Liver (tissue), 9 donors: ENCODE measurements around the gene BEAN1. TPM values are rescaled to one million over a fixed set of nuclear protein-coding genes. Genes with fewer than 3 reads are reported as not detected.
A peak's percentile ranks its signal among the peaks of the same experiment; 100 is the strongest.

Experiments used
- DNase-seq: peaks from one replicate; pipeline ENCODE4 v3.0.0-alpha.2; 2017; ENCODE audit warnings: low spot score
- H3K27ac ChIP-seq, 2 donors: one replicate each; pipeline ENCODE4 v1.7.0; 2013; ENCODE audit warnings: inconsistent platforms in 2 of 2, low read length in 2 of 2, control low read depth in 1 of 2, low read depth in 1 of 2, mild to moderate bottlenecking in 1 of 2
- H3K27me3 ChIP-seq, 4 donors: one replicate each; pipeline versions ENCODE4 v1.6.1 to v1.7.0; 2013; ENCODE audit warnings: low read length in 3 of 4, inconsistent platforms in 1 of 4, mild to moderate bottlenecking in 1 of 4, moderate library complexity in 1 of 4; ENCODE audit not compliant: control insufficient read depth in 4 of 4, insufficient read depth in 4 of 4
- H3K36me3 ChIP-seq, 4 donors: one replicate each; pipeline versions ENCODE4 v1.6.1 to v1.7.0; 2013; ENCODE audit warnings: low read length in 3 of 4, mild to moderate bottlenecking in 3 of 4, low read depth in 1 of 4, moderate library complexity in 1 of 4; ENCODE audit not compliant: control insufficient read depth in 4 of 4, insufficient read depth in 3 of 4
- H3K4me1 ChIP-seq, 4 donors: one replicate each; pipeline versions ENCODE4 v1.6.1 to v1.7.0; 2013; ENCODE audit warnings: low read length in 3 of 4, mild to moderate bottlenecking in 3 of 4, moderate library complexity in 1 of 4; ENCODE audit not compliant: control insufficient read depth in 4 of 4, insufficient read depth in 4 of 4
- H3K4me3 ChIP-seq, 3 donors: one replicate each; pipeline versions ENCODE4 v1.6.1 to v1.7.0; 2013; ENCODE audit warnings: low read length in 3 of 3, control low read depth in 1 of 3, low read depth in 1 of 3, mild to moderate bottlenecking in 1 of 3
- H3K9ac ChIP-seq, 2 donors: one replicate each; pipeline ENCODE4 v1.7.0; 2013; ENCODE audit warnings: low read length in 2 of 2, mild to moderate bottlenecking in 2 of 2, moderate library complexity in 2 of 2, control low read depth in 1 of 2, low read depth in 1 of 2
- H3K9me3 ChIP-seq, 4 donors: one replicate each; pipeline versions ENCODE4 v1.6.1 to v1.7.0; 2013; ENCODE audit warnings: low read length in 3 of 4; ENCODE audit not compliant: control insufficient read depth in 4 of 4
- EGR1 ChIP-seq, 2 donors: IDR thresholded peaks; 2 replicates each; pipeline ENCODE4 v1.6.1; 2016 to 2018; ENCODE audit warnings: antibody characterized with exemption in 2 of 2, low read depth in 2 of 2
- FOXA1 ChIP-seq: IDR thresholded peaks from 2 replicates; pipeline ENCODE4 v1.6.1; 2016; ENCODE audit warnings: antibody characterized with exemption
- FOXA2 ChIP-seq: IDR thresholded peaks from 2 replicates; pipeline ENCODE4 v1.6.1; 2016; ENCODE audit warnings: antibody characterized with exemption
- GABPA ChIP-seq, 2 donors: IDR thresholded peaks in 1 of 2; conservative IDR thresholded peaks in 1 of 2; 2 replicates each; pipeline ENCODE4 v1.6.1; 2016; ENCODE audit warnings: antibody characterized with exemption in 2 of 2, mild to moderate bottlenecking in 1 of 2, moderate library complexity in 1 of 2
- HNF4A ChIP-seq, 2 donors: conservative IDR thresholded peaks; 2 replicates each; pipeline ENCODE4 v1.6.1; 2016; ENCODE audit warnings: antibody characterized with exemption in 2 of 2, mild to moderate bottlenecking in 2 of 2
- HNF4G ChIP-seq: IDR thresholded peaks from 2 replicates; pipeline ENCODE4 v1.6.1; 2016; ENCODE audit warnings: antibody characterized with exemption
- JUND ChIP-seq, 2 donors: IDR thresholded peaks; 2 replicates each; pipeline ENCODE4 v1.6.1; 2016; ENCODE audit warnings: antibody characterized with exemption in 2 of 2
- NR2F2 ChIP-seq: IDR thresholded peaks from 2 replicates; pipeline ENCODE4 v1.6.1; 2016; ENCODE audit warnings: antibody characterized with exemption
- RAD21 ChIP-seq, 2 donors: IDR thresholded peaks; 2 replicates each; pipeline ENCODE4 v1.6.1; 2016; ENCODE audit warnings: antibody characterized with exemption in 2 of 2, mild to moderate bottlenecking in 2 of 2
- REST ChIP-seq: IDR thresholded peaks from 2 replicates; pipeline ENCODE4 v1.6.1; 2016; ENCODE audit warnings: antibody characterized with exemption, mild to moderate bottlenecking
- RXRA ChIP-seq, 2 donors: IDR thresholded peaks; 2 replicates each; pipeline ENCODE4 v1.6.1; 2017 to 2018; ENCODE audit warnings: antibody characterized with exemption in 2 of 2, mild to moderate bottlenecking in 1 of 2
- SP1 ChIP-seq: IDR thresholded peaks from 2 replicates; pipeline ENCODE4 v1.6.1; 2018; ENCODE audit warnings: antibody characterized with exemption, mild to moderate bottlenecking
- TAF1 ChIP-seq: conservative IDR thresholded peaks from 2 replicates; pipeline ENCODE4 v1.6.1; 2016; ENCODE audit warnings: antibody characterized with exemption, mild to moderate bottlenecking
- YY1 ChIP-seq: IDR thresholded peaks from 2 replicates; pipeline ENCODE4 v1.6.1; 2016; ENCODE audit warnings: antibody characterized with exemption, mild to moderate bottlenecking
- WGBS: extraction: QIAGEN DNeasy Blood & Tissue Kit; methylation state at CpG from one replicate; pipeline ENCODE4 v1.1.7; 2013; 5-methylcytosine and 5-hydroxymethylcytosine counted together
- polyA plus RNA-seq, 2 donors: library from polyadenylated mRNA; stranded (reverse) in 1 of 2; unstranded in 1 of 2; fragments of 200-250 nt in 1 of 2; fragments of >200 nt in 1 of 2; fragmentation: Nextera tagmentation in 1 of 2; extraction: Ambion mirVana in 1 of 2; gene quantifications; one replicate each; pipeline versions ENCODE4 v1.2.1 to v1.2.3, GENCODE V29; 2013 to 2015
- total RNA-seq, 2 donors: library from RNA; depleted of rRNA; stranded (reverse); fragments of >200 nt; gene quantifications; one replicate each; pipeline ENCODE4 v1.2.3, GENCODE V29; 2014
- TF ChIP-seq, protein P1 (sequence below): IDR thresholded peaks from 2 replicates; pipeline ENCODE4 v1.6.1; 2016; ENCODE audit warnings: antibody characterized with exemption
- TF ChIP-seq, protein P2 (sequence below): IDR thresholded peaks from 2 replicates; pipeline ENCODE4 v1.6.1; 2016; ENCODE audit warnings: antibody characterized with exemption
- TF ChIP-seq, protein P3 (sequence below): fragments of 150-350 bp; IDR thresholded peaks from 2 replicates; pipeline ENCODE4 v1.5.1; 2017; ENCODE audit warnings: improper control_type of control experiment, low read depth, low read length; ENCODE audit not compliant: missing input control
- TF ChIP-seq, protein P4 (sequence below): IDR thresholded peaks from 2 replicates; pipeline ENCODE4 v1.6.1; 2016; ENCODE audit warnings: antibody characterized with exemption
- donor health status: healthy.
- donor health status: healthy.
- donor health status: healthy.
- donor health status: healthy.
- donor health status: healthy.

BEAN1 gene
- total and polyA plus RNA-seq, 4 donors: 0.22 to 0.99 (median 0.25) TPM; not detected in 1

DNA sequence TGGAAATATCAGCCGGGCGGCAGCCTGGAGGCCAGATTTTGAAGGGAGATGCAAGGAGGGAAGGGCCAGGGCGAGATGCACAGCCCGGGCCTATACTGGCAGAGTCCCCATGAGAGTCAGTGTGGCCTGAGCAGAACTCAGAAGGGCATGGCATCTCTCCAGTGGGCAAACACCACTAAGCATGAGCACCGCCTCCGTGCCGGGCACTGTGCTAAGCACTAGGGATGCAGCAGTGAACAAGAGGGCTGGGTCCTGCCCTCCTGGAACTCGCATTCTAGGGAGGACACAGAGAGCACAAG, 89.4 kb downstream of the BEAN1 start:
- Histone ChIP-seq H3K4me3 (no peak overlapping the region), H3K9me3 (no peaks in the 10 kb centered on the region), H3K36me3 (no peaks in the 10 kb centered on the region), H3K4me1 (peaks cover 24 to 61% (median 48%) of the 10 kb centered on the region in 4 donors), H3K27ac (peak overlapping the region; percentile 99 to 100), H3K27me3 (no peaks in the 10 kb centered on the region), H3K9ac (peak overlapping the region; percentile 13 to 57)
- TF ChIP-seq GABPA (IDR thresholded peaks at IDR 0.05 in 1 of 2, conservative IDR thresholded peaks at IDR 0.05 in 1 of 2) (no peak), FOXA2 (no peak), TAF1 (no peak), REST (no peak)
- TF ChIP-seq, protein P1, sequence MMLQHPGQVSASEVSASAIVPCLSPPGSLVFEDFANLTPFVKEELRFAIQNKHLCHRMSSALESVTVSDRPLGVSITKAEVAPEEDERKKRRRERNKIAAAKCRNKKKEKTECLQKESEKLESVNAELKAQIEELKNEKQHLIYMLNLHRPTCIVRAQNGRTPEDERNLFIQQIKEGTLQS: no peak
- 6% methylated on average over 8 of the region's 8 CpGs for whole genome bisulfite sequencing
- no peak for DNase-seq

DNA sequence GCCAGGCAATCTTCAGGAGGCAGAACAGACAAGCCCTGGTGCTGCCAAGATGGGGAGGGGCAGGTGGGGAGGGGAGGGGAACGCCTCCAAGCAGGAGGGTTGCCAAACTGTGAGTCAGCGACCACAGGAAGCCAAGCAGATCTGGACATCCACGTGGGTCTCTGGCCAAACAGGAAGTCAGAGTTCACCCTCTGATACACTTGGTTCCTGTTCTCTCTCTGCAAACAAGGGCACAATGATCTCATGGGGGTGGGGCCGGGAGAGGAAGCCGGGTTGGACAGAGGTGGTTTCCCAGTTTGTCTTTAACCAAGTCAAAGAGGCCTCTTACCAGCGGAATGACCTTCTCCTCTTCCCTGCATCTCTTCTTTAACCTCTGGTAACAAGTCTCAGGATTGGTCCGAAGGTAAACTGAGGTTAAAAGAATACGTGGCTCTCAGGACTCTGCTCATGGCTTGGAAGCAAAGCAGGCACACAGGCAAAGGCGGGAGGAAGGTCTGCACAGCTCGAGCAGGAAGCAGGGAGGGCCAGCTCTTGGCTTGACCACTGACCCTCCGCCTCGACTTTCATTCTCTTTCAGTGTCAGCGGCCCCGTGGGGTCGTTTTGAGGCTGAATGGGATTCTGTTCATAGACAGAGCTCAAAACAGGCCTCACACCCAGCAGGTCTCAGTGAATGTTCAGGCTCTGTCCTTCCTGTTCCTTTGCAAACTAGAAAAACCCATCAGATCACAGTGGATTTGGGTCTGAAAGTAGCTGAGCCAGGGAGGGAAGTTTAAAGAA, 89.9 kb downstream of the BEAN1 start:
- Histone ChIP-seq H3K9ac (peak overlapping the region; percentile 63 to 90), H3K36me3 (no peaks in the 10 kb centered on the region), H3K27ac (peak overlapping the region; percentile 99 to 100), H3K9me3 (no peaks in the 10 kb centered on the region), H3K4me3 (peak overlapping the region in 2 of 3 donors; percentile 22 to 56), H3K4me1 (peaks cover 19 to 60% (median 44%) of the 10 kb centered on the region in 4 donors), H3K27me3 (no peaks in the 10 kb centered on the region)
- peak; percentile 83 for DNase-seq
- TF ChIP-seq HNF4G (no peak), TAF1 (peak; percentile 48), EGR1 (IDR thresholded peaks at IDR 0.05; ENCODE audit: low read depth in 2 of 2) (peak in 1 of 2 donors; percentile 88), REST (peak; percentile 83), YY1 (peak; percentile 68), NR2F2 (peak; percentile 99), FOXA1 (peak; percentile 81), GABPA (IDR thresholded peaks at IDR 0.05 in 1 of 2, conservative IDR thresholded peaks at IDR 0.05 in 1 of 2) (peak; percentile 76 to 91), SP1 (peak; percentile 99), FOXA2 (peak; percentile 92), HNF4A (conservative IDR thresholded peaks at IDR 0.05) (peak; percentile 70 to 78), JUND (IDR thresholded peaks at IDR 0.05) (peak; percentile 99), RXRA (IDR thresholded peaks at IDR 0.05) (peak; percentile 90 to 96), RAD21 (IDR thresholded peaks at IDR 0.05) (peak in 1 of 2 donors; percentile 3)
- TF ChIP-seq, protein P2, sequence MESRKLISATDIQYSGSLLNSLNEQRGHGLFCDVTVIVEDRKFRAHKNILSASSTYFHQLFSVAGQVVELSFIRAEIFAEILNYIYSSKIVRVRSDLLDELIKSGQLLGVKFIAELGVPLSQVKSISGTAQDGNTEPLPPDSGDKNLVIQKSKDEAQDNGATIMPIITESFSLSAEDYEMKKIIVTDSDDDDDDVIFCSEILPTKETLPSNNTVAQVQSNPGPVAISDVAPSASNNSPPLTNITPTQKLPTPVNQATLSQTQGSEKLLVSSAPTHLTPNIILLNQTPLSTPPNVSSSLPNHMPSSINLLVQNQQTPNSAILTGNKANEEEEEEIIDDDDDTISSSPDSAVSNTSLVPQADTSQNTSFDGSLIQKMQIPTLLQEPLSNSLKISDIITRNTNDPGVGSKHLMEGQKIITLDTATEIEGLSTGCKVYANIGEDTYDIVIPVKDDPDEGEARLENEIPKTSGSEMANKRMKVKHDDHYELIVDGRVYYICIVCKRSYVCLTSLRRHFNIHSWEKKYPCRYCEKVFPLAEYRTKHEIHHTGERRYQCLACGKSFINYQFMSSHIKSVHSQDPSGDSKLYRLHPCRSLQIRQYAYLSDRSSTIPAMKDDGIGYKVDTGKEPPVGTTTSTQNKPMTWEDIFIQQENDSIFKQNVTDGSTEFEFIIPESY: peak; percentile 89
- TF ChIP-seq, protein P3, sequence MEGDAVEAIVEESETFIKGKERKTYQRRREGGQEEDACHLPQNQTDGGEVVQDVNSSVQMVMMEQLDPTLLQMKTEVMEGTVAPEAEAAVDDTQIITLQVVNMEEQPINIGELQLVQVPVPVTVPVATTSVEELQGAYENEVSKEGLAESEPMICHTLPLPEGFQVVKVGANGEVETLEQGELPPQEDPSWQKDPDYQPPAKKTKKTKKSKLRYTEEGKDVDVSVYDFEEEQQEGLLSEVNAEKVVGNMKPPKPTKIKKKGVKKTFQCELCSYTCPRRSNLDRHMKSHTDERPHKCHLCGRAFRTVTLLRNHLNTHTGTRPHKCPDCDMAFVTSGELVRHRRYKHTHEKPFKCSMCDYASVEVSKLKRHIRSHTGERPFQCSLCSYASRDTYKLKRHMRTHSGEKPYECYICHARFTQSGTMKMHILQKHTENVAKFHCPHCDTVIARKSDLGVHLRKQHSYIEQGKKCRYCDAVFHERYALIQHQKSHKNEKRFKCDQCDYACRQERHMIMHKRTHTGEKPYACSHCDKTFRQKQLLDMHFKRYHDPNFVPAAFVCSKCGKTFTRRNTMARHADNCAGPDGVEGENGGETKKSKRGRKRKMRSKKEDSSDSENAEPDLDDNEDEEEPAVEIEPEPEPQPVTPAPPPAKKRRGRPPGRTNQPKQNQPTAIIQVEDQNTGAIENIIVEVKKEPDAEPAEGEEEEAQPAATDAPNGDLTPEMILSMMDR: no peak
- TF ChIP-seq, protein P1: peak; percentile 92
- TF ChIP-seq, protein P4, sequence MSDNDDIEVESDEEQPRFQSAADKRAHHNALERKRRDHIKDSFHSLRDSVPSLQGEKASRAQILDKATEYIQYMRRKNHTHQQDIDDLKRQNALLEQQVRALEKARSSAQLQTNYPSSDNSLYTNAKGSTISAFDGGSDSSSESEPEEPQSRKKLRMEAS: peak; percentile 98
- WGBS: 2% methylated on average over 15 of the region's 15 CpGs
